GM21381 (cell line): ENCODE measurements around the gene NTSR1.

Experiments
- ATAC-seq: cut with Tn5 transposase; IDR thresholded peaks from one replicate; pipeline ENCODE4 v1.9.1; 2021; ENCODE audit warnings: mild to moderate bottlenecking, moderate library complexity; ENCODE audit not compliant: unreplicated experiment

NTSR1 gene

GRCh38 chr20:62780204-62780603 lies 71.6 kb downstream of the NTSR1 start:
- no peak for ATAC-seq

- ATAC-seq: no peak
Measured at GRCh38 chr20:62780696-62781095, 72.1 kb downstream of the NTSR1 start.

- ATAC-seq: no peak
Measured at GRCh38 chr20:62782149-62782892, 73.7 kb downstream of the NTSR1 start.

GRCh38 chr20:62782893-62783278 lies 74.2 kb downstream of the NTSR1 start:
- ATAC-seq: no peak

GRCh38 chr20:62784497-62784896 lies 75.9 kb downstream of the NTSR1 start:
- ATAC-seq: no peak

GRCh38 chr20:62785393-62785792 lies 76.8 kb downstream of the NTSR1 start:
- ATAC-seq: no peak

GRCh38 chr20:62786157-62786556 lies 77.5 kb downstream of the NTSR1 start:
- no peak for ATAC-seq

- no peak for ATAC-seq
Measured at GRCh38 chr20:62787321-62787720, 78.7 kb downstream of the NTSR1 start.

GRCh38 chr20:62787866-62788265 lies 79.2 kb downstream of the NTSR1 start:
- ATAC-seq: no peak

GRCh38 chr20:62788607-62789006 lies 80.0 kb downstream of the NTSR1 start:
- ATAC-seq: no peak

- no peak for ATAC-seq
Measured at GRCh38 chr20:62790075-62790474, 81.4 kb downstream of the NTSR1 start.

GRCh38 chr20:62791301-62792181 lies 82.9 kb downstream of the NTSR1 start:
- ATAC-seq: no peak

- no peak for ATAC-seq
Measured at GRCh38 chr20:62792182-62792939, 83.7 kb downstream of the NTSR1 start.

GRCh38 chr20:62792940-62793756 lies 84.5 kb downstream of the NTSR1 start:
- ATAC-seq: no peak

GRCh38 chr20:62793757-62794006 lies 85.0 kb downstream of the NTSR1 start:
- no peak for ATAC-seq

GRCh38 chr20:62794007-62794724 lies 85.5 kb downstream of the NTSR1 start:
- ATAC-seq: peak; percentile 69

- no peak for ATAC-seq
Measured at GRCh38 chr20:62795023-62795761, 86.6 kb downstream of the NTSR1 start.

- no peak for ATAC-seq
Measured at GRCh38 chr20:62796699-62797491, 88.3 kb downstream of the NTSR1 start.
